GM19467 (cell line): ENCODE measurements around the gene RIPOR3.
"Not testable (repeated sequence)": the region's sequence is repeated elsewhere in the genome, so short reads cannot be mapped to it uniquely, and the experiment has no call there.

Experiments used
- ATAC-seq: cut with Tn5 transposase; IDR thresholded peaks from one replicate; pipeline ENCODE4 v1.9.1; 2021; ENCODE audit warnings: mild to moderate bottlenecking, moderate library complexity; ENCODE audit not compliant: unreplicated experiment

Gene RIPOR3

GRCh38 chr20:50559856-50560638 is 131.3 kb downstream of the RIPOR3 start:
- ATAC-seq, result no peak

- ATAC-seq, result no peak
Measured at GRCh38 chr20:50559149-50559548, 132.2 kb downstream of the RIPOR3 start.

GRCh38 chr20:50558483-50558925 is 132.8 kb downstream of the RIPOR3 start:
- no peak for ATAC-seq

DNA sequence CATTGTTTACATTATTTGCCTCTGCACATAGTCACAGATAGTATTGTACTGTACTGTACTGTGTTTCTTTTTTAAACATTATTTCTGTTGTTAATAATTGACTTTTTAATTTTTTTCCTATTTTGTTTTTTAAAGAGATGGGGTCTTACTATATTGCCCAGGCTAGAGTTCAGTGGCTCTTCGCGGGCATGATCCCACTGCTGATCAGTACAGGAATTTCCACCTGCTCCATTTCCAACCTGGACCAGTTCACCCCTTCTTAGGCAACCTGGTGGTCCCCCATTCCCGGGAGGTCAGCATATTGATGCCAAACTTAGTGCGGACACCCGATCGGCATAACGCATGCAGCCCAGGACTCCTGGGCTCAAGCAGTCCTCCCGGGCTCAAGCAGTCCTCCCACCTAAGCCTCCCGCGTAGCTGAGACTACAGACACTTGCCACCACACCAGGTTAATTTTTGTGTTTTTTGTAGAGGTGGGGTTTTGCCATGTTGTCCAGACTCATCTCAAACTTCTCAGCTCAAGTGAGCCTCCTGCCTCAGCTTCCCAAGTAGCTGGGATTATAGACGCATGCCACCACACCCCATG is 133.7 kb downstream of the RIPOR3 start:
- ATAC-seq, result no peak

GRCh38 chr20:50555662-50556061 is 135.7 kb downstream of the RIPOR3 start:
- no peak for ATAC-seq

DNA sequence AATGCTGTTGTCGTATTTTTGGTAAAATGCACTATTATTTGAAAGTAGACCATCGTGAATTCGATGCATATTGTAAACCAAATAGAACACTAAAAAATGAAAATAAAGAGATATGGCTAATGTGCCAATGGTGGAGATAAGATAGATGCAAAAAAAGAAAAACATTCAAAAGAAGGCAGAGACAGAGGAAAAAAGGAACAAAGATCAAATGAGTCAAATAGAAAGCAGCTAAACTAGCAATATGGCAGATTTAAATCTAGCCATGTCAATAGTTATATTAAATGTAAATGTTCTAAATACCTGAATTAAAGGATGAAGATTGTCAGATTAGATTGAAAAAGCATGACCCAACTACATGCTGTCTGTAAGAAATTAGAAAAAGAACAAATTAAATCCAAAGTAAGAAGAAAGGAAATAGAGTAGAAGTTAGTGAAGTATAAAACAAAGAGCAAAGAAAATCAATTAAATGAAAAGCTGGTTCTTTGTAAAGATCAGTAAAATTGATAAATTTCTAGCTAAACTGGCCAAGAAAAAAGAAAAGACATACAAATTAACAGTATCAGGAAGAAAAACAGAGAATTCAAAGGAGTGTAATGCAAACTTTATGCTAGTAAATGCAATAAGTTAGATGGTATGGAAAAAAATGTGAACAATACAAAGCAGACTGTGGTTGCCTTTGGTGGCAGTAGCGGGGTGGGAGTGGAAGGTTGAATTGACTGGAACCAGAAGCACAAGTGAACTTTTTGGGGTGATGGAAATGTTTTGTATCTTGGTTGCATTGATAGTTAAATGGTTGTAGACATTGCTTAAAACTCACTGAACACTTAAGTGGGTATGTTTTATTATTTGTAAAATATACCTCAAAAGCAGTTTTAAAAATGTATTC is 136.4 kb downstream of the RIPOR3 start:
- no peak for ATAC-seq

- ATAC-seq, result no peak
Measured at GRCh38 chr20:50552979-50553378, 138.4 kb downstream of the RIPOR3 start.

GRCh38 chr20:50551288-50551687 is 140.1 kb downstream of the RIPOR3 start:
- no peak for ATAC-seq

DNA sequence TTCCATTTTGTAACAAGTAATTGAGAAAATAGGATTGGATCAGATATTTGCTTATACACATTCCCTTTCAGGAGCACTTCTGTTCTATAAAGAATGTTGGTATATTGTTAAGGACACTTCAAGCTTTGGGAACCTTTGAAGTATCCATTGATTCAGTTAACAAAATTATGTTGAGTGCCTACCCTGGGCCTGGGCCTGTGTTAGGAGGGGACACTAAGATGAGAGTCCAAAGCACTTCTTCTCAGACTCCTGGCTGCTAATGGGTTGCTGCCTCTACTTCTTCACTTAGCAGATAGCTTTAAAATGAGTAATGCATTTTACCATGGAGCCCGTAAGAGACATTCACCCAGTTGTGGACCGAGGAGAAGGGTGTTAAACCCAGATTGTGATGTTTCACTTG is 140.8 kb downstream of the RIPOR3 start:
- ATAC-seq, result no peak

GRCh38 chr20:50548396-50548795 is 142.9 kb downstream of the RIPOR3 start:
- no peak for ATAC-seq

DNA sequence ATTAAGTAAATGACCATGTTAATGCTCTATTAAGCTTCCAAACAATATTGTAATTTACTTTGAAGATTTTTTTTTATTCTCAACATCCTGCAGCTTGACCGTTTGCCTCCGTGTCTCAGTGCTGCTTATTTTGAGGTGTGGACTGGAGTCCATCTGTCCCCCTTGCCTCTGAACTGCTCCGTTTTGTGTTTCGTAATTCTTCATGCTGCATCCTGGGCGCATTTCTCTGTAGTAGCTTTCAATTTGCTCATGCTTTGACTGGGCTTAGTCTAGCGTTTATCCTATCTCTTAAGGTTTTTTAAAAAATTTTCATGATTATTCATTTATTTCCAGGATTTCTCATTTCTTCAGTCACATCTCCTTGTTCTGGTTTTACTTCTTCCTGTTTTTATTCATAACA is 143.4 kb downstream of the RIPOR3 start:
- ATAC-seq, result no peak

DNA sequence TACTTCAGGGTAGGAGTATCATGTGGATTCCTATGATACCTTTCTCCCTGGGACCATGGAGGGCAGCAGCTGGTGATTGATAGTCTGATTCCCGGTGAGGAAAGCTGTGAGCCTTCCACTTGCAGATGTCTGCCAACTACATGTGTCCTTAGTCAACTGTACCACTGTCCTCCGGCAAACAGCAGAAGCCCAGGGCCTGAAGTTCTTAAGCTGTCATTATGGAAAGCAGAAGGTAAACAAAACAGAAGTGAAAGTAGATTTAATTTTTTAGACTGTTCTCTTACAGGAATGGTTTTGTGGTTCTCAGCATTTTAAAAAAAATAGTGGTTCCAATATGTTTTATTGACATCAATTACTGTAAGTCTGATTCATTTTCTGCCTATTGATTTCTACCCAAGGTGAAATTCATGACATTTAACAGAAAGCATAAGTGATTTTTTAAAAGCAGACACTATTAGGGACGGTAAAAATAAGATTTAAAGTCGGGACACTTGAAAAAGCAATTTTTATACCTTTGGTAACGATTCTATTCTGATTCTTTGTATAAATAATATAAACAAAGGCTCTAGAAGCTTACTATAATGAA is 144.5 kb downstream of the RIPOR3 start:
- ATAC-seq, result no peak

GRCh38 chr20:50545126-50545525 is 146.2 kb downstream of the RIPOR3 start:
- no peak for ATAC-seq

GRCh38 chr20:50543326-50543725 is 148.0 kb downstream of the RIPOR3 start:
- ATAC-seq, result no peak

DNA sequence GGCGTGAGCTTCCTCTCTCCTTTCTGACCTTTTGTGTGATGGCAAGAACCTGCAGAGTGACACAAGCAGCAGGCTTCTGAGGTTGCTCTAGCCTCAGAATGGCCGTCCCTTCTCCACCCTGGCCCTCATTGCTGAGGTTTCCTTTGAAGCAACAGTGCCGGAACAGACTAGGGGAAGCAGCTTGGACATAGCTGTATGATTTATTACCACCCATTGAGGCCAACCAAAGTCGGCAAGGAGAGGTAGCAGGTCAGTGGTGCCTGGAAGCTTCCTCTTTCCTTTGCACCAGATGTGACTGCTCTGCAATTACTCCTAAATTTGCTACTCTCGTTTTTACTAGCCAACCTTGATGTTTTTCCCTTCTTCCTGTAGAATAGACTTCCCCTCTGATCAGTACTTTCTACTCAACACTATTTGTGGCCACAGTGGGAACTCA is 149.7 kb downstream of the RIPOR3 start:
- ATAC-seq, result peak; percentile 48

- ATAC-seq, result no peak
Measured at GRCh38 chr20:50540620-50541605, 150.4 kb downstream of the RIPOR3 start.

- not testable (repeated sequence) for ATAC-seq
Measured at GRCh38 chr20:50539798-50540197, 151.5 kb downstream of the RIPOR3 start.

DNA sequence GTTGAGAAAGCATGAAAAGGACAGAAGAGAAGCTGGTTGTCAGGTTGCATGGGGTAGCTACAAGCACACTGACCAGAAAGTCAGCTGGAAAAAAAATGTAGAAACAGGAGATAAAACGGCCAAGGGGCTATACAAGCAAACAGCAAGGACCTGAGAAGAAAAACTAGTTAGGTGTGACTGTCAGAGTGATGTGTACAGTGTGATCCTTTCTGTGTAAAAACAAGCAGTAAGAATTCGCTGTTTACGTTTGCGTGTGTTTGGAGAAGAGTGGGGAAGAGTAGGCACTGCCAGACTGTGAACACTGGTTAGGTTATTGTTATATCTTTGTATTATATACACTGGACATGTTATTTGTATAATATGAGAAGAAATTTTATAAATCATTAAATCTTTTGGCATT is 153.1 kb downstream of the RIPOR3 start:
- ATAC-seq, result no peak

DNA sequence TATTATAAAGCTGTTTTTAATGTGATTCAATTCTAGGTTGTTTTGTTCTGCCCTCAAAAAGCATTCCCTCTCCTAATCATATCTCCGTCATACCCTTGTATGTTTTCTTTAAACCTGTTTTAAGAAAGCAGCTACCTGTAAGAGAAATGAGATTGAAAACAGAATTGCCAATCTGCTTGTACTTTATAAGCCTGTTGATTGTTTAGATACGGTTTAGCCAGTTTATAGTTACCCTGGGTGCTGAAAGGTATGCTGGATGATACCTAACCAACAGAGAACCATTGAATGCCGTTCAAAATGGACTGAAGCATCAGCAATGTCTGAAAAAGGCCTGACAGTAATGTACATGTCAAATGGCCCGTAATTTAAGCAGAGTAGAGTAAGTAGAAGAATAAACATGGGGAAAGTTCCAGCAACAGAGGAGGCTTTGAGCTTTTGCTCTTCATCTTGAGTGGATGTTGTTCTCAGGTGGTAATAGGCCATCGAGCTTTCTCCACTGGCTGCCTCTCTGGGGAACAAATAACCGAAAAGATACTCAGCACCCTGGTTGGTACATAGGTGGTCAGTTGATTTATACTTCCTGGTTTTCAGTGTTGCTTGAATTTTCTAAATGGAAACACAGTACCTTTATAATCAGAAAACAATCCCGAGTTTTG is 153.7 kb downstream of the RIPOR3 start:
- no peak for ATAC-seq
